A549 (cell line): ENCODE measurements around the gene ZFX. TPM values are rescaled to one million over a fixed set of nuclear protein-coding genes. Genes with fewer than 3 reads are reported as not detected.

Source experiments
- ATAC-seq, 2 experiments: fragments of 200-7000 bp in 1 of 2; fragments of >200 bp in 1 of 2; cut with Nextera tagmentation in 1 of 2; cut with Tn5 transposase in 1 of 2; 3 replicates each; pipeline versions ENCODE4 v1.8.0 to v1.9.1; 2018 to 2020; ENCODE audit warnings: mild to moderate bottlenecking in 1 of 2, moderate library complexity in 1 of 2
- CTCF ChIA-PET: fragments of 300-600 bp; sonication (Branson Sonifier 250); formaldehyde crosslinking; extraction: SDS; loops from one replicate; lab custom pipeline; 2021; ENCODE audit warnings: antibody characterized with exemption, inconsistent platforms; lab: Yijun Ruan, JAX
- POLR2A ChIA-PET: fragments of 350-600 bp; formaldehyde crosslinking; extraction: SDS; loops from one replicate; lab custom pipeline; 2021; ENCODE audit warnings: antibody characterized with exemption, inconsistent platforms; lab: Yijun Ruan, JAX
- DNase-seq, 2 experiments: peaks; one replicate each; pipeline versions ENCODE4 v3.0.0 to v3.0.0-alpha.2; 2011 to 2016; ENCODE audit warnings: low read depth in 1 of 2, low spot score in 1 of 2
- FAIRE-seq: peaks from 2 replicates; lab custom pipeline; 2011; peaks lifted over from hg19 to GRCh38; lab: Jason Lieb, UNC
- H3K27ac ChIP-seq, 2 experiments: fragments of >200 bp; sonication (Bioruptor Twin); formaldehyde crosslinking; 3 replicates each; pipeline ENCODE4 v1.5.1; 2016 to 2017
- H3K4me1 ChIP-seq: fragments of >200 bp; sonication (Bioruptor Twin); formaldehyde crosslinking; 3 replicates; pipeline ENCODE4 v1.6.1; 2016
- H3K4me2 ChIP-seq: fragments of >200 bp; sonication (Bioruptor Twin); formaldehyde crosslinking; 3 replicates; pipeline ENCODE4 v1.6.1; 2016
- H3K4me3 ChIP-seq: fragments of >200 bp; sonication (Bioruptor Twin); formaldehyde crosslinking; 3 replicates; pipeline ENCODE4 v1.5.1; 2016
- H3K9me3 ChIP-seq: fragments of >200 bp; sonication (Bioruptor Twin); formaldehyde crosslinking; 3 replicates; pipeline ENCODE4 v1.6.1; 2016
- ATOH8 ChIP-seq: fragments of 250-450 bp; sonication (Bioruptor Pico); IDR thresholded peaks from 2 replicates; pipeline ENCODE4 v1.5.0; 2020; ENCODE audit warnings: low read depth, mild to moderate bottlenecking, moderate library complexity
- CBX8 ChIP-seq: fragments of 200-600 bp; sonication (generic); IDR thresholded peaks from 2 replicates; pipeline ENCODE4 v1.6.1; 2016
- CTCF ChIP-seq: fragments of >200 bp; sonication (Bioruptor Twin); formaldehyde crosslinking; IDR thresholded peaks from 3 replicates; pipeline ENCODE4 v1.5.1; 2016
- FOSL2 ChIP-seq, 2 experiments: fragments of 450-650 bp in 1 of 2; fragments of >200 bp in 1 of 2; sonication (Bioruptor Twin) in 1 of 2; formaldehyde crosslinking; IDR thresholded peaks; 2 replicates each; pipeline versions ENCODE4 v1.5.0 to v1.6.1; 2016 to 2020; ENCODE audit warnings: mild to moderate bottlenecking in 1 of 2, moderate library complexity in 1 of 2
- HOXB13 ChIP-seq: fragments of 250-450 bp; sonication (Bioruptor Pico); IDR thresholded peaks from 2 replicates; pipeline ENCODE4 v1.5.0; 2020; ENCODE audit warnings: low read depth, mild to moderate bottlenecking, moderate library complexity
- JUN ChIP-seq, 2 experiments: fragments of >200 bp; sonication (Bioruptor Twin); formaldehyde crosslinking; IDR thresholded peaks; 2 replicates in 1 of 2; 3 replicates in 1 of 2; pipeline ENCODE4 v1.6.1; 2016 to 2017
- JUNB ChIP-seq: fragments of >200 bp; sonication (Bioruptor Twin); formaldehyde crosslinking; IDR thresholded peaks from 2 replicates; pipeline ENCODE4 v1.6.1; 2016
- KDM1A ChIP-seq: fragments of 200-600 bp; sonication (generic); IDR thresholded peaks from 2 replicates; pipeline ENCODE4 v1.6.1; 2016; ENCODE audit warnings: low read depth, mild to moderate bottlenecking
- KDM5A ChIP-seq: fragments of 200-600 bp; sonication (generic); IDR thresholded peaks from 2 replicates; pipeline ENCODE4 v1.6.1; 2016; ENCODE audit warnings: antibody characterized with exemption, mild to moderate bottlenecking
- NPAS2 ChIP-seq: fragments of 250-450 bp; sonication (Bioruptor Pico); IDR thresholded peaks from 2 replicates; pipeline ENCODE4 v1.8.0; 2022; ENCODE audit warnings: mild to moderate bottlenecking, moderate library complexity, borderline replicate concordance
- NR3C1 ChIP-seq: fragments of >200 bp; sonication (Bioruptor Twin); formaldehyde crosslinking; IDR thresholded peaks from 3 replicates; pipeline ENCODE4 v1.6.1; 2017
- POLR2A ChIP-seq: IDR thresholded peaks from 2 replicates; pipeline ENCODE4 v1.6.1; 2012; ENCODE audit warnings: mild to moderate bottlenecking, low read length
- POLR2AphosphoS2 ChIP-seq: conservative IDR thresholded peaks from 2 replicates; pipeline ENCODE4 v1.6.1; 2012; ENCODE audit warnings: low read length, improper control_type of control experiment, inconsistent platforms
- RAD21 ChIP-seq, 2 experiments: fragments of >200 bp in 1 of 2; sonication (Bioruptor Twin) in 1 of 2; formaldehyde crosslinking in 1 of 2; IDR thresholded peaks in 1 of 2; conservative IDR thresholded peaks in 1 of 2; 2 replicates in 1 of 2; 3 replicates in 1 of 2; pipeline ENCODE4 v1.6.1; 2012 to 2018; ENCODE audit warnings: inconsistent platforms in 1 of 2
- RARB ChIP-seq: fragments of 250-450 bp; sonication (Bioruptor Pico); IDR thresholded peaks from 2 replicates; pipeline ENCODE4 v1.8.0; 2021; ENCODE audit warnings: mild to moderate bottlenecking, moderate library complexity
- REST ChIP-seq: fragments of 200-600 bp; sonication (generic); IDR thresholded peaks from 2 replicates; pipeline ENCODE4 v1.6.1; 2016; ENCODE audit warnings: antibody characterized with exemption, mild to moderate bottlenecking, moderate library complexity
- SMC3 ChIP-seq: fragments of >200 bp; sonication (Bioruptor Twin); formaldehyde crosslinking; IDR thresholded peaks from 3 replicates; pipeline ENCODE4 v1.6.1; 2018; ENCODE audit warnings: inconsistent platforms
- ZC3H11A ChIP-seq: fragments of 450-650 bp; IDR thresholded peaks from 2 replicates; pipeline ENCODE4 v1.6.1; 2014; ENCODE audit warnings: antibody characterized with exemption, mild to moderate bottlenecking
- WGBS: methylation state at CpG from one replicate; pipeline ENCODE4 v1.1.6; 2017; ENCODE audit errors: missing lambda C conversion rate; 5-methylcytosine and 5-hydroxymethylcytosine counted together
- polyA plus RNA-seq, 4 experiments: library from polyadenylated mRNA; depleted of rRNA in 3 of 4; stranded (reverse); fragments of >200 nt; fragmentation: RNase III in 1 of 4; extraction: RNeasy Plus Mini Kit Qiagen cat#74134 plus additional on column Dnase treatment in 1 of 4; gene quantifications; 2 replicates in 3 of 4; 3 replicates in 1 of 4; pipeline ENCODE4 v1.2.3, GENCODE V29; 2011 to 2017

The ZFX gene
- polyA plus RNA-seq, 2 of the 4 experiments (the other 2 are of a cell fraction) = 18.1 to 30.1 TPM

- ChIA-PET CTCF (interaction anchor here (0.6 to 1.2 kb wide), 3 partner anchors 35 to 154 kb away, joined by 3 to 4 read pairs (median 3); no protein-coding TSS in a partner anchor), POLR2A (no interaction called here)
- Histone ChIP-seq H3K4me2 (no peak overlapping the region), H3K27ac (no peak overlapping the region), H3K4me1 (peaks cover 14% of the 10 kb centered on the region), H3K9me3 (no peaks in the 10 kb centered on the region)
- FAIRE-seq (no peak), DNase-seq (no peak), ATAC-seq (no peak)
- 86% methylated on average over 2 of the region's 2 CpGs for WGBS
- no peak for TF ChIP-seq JUNB
- TF ChIP-seq KDM1A = no peak
- TF ChIP-seq FOSL2 (IDR thresholded peaks at IDR 0.05) = no peak
- no peak for TF ChIP-seq FOSL2 (CRISPR knock-in tag; IDR thresholded peaks at IDR 0.05)
- no peak for TF ChIP-seq ZC3H11A
- TF ChIP-seq RARB = no peak
- TF ChIP-seq POLR2AphosphoS2 = no peak
- no peak for TF ChIP-seq POLR2A
- no peak for TF ChIP-seq HOXB13
- TF ChIP-seq NPAS2 = no peak
- TF ChIP-seq REST = no peak
- no peak for TF ChIP-seq KDM5A
- TF ChIP-seq, all 56 proteins: peak for 0
- H3K4me3 ChIP-seq = no peak overlapping the region
Observed at GRCh38 chrX:24235084-24235710, 85.7 kb downstream of the ZFX start.

GRCh38 chrX:24241822-24242648, 92.5 kb downstream of the ZFX start:
- TF ChIP-seq CBX8 (no peak), REST (no peak), NR3C1 (no peak), JUN (IDR thresholded peaks at IDR 0.05) (no peak), RAD21 (conservative IDR thresholded peaks at IDR 0.05 in 1 of 2, IDR thresholded peaks at IDR 0.05 in 1 of 2) (peak; percentile 70 to 72), ATOH8 (CRISPR knock-in tag) (no peak), SMC3 (peak; percentile 50), CTCF (peak; percentile 60)
- peak; percentile 48 to 65 for DNase-seq
- Histone ChIP-seq H3K9me3 (no peaks in the 10 kb centered on the region), H3K4me2 (peak overlapping the region; percentile 59), H3K4me1 (peaks cover 44% of the 10 kb centered on the region), H3K27ac (peak overlapping the region; percentile 59 to 73; a peak in 5 of 6 replicates), H3K4me3 (no peak overlapping the region)
- POLR2A ChIA-PET = interaction anchor here (0.7 kb wide), 1 partner anchor 168 kb away, joined by 6 read pairs; no protein-coding TSS in a partner anchor
- peak; percentile 86 for FAIRE-seq
- peak; percentile 79 to 82 for ATAC-seq
- CTCF ChIA-PET = interaction anchor here (0.6 to 2.9 kb wide), 15 partner anchors 8 to 168 kb away, joined by 3 to 22 read pairs (median 4); no protein-coding TSS in a partner anchor
- WGBS = 46% methylated on average over 13 of the region's 13 CpGs
